Endothelial cell of umbilical vein (primary cell): Measurements from ENCODE around the gene MAPK6. TPM values are rescaled to one million over a fixed set of nuclear protein-coding genes. Genes with fewer than 3 reads are reported as not detected.

Experiments used
- BruUV-seq: library from RNA; stranded (reverse); fragments of 400-500 nt; replicated peaks from 2 replicates; lab custom pipeline; 2021; lab: Mats Ljungman, UMichigan
- CTCF ChIA-PET: fragments of 300-600, 350-600 bp; sonication (Branson Sonifier 250); formaldehyde crosslinking; loops from one replicate; lab custom pipeline; 2021; ENCODE audit warnings: antibody characterized with exemption, inconsistent platforms; lab: Charles Lee
- POLR2A ChIA-PET: fragments of 300-600, 350-600 bp; sonication (Branson Sonifier 250); formaldehyde crosslinking; loops from one replicate; lab custom pipeline; 2021; ENCODE audit warnings: antibody characterized with exemption, inconsistent platforms; lab: Charles Lee
- DNase-seq: peaks from one replicate; pipeline ENCODE4 v3.0.0-alpha.2; 2011; ENCODE audit warnings: low read depth, low spot score
- FAIRE-seq: peaks from 2 replicates; lab custom pipeline; 2011; peaks lifted over from hg19 to GRCh38; lab: Jason Lieb, UNC
- H2AFZ ChIP-seq: 2 replicates; pipeline ENCODE4 v1.6.0; 2012; ENCODE audit warnings: low read depth, low read length, control low read depth, inconsistent platforms
- H3K27ac ChIP-seq: 2 replicates; pipeline ENCODE4 v1.5.1; 2011; ENCODE audit warnings: low read depth, mild to moderate bottlenecking, control low read depth, low read length, moderate library complexity; ENCODE audit not compliant: insufficient read depth
- H3K27me3 ChIP-seq, 2 experiments: 2 replicates each; pipeline versions ENCODE4 v1.6.0 to v1.6.1; 2011; ENCODE audit warnings: low read length in 2 of 2, mixed read lengths in 1 of 2; ENCODE audit not compliant: control insufficient read depth in 2 of 2, insufficient read depth in 2 of 2
- H3K36me3 ChIP-seq, 2 experiments: 2 replicates in 1 of 2; 3 replicates in 1 of 2; pipeline ENCODE4 v1.5.1; 2011; ENCODE audit warnings: low read length in 2 of 2, mild to moderate bottlenecking in 1 of 2, moderate library complexity in 1 of 2; ENCODE audit not compliant: control insufficient read depth in 2 of 2, insufficient read depth in 2 of 2; ENCODE audit errors: extremely low read depth in 1 of 2
- H3K4me1 ChIP-seq: 3 replicates; pipeline ENCODE4 v1.5.1; 2011; ENCODE audit warnings: mild to moderate bottlenecking, low read length; ENCODE audit not compliant: control insufficient read depth, insufficient read depth; ENCODE audit errors: extremely low read depth
- H3K4me2 ChIP-seq: 2 replicates; pipeline ENCODE4 v1.6.1; 2011; ENCODE audit warnings: low read length, control low read depth, mixed read lengths; ENCODE audit not compliant: insufficient read depth
- H3K4me3 ChIP-seq, 3 experiments: fragments of 200-600 bp in 1 of 3; sonication (generic), shearing (Covaris generic) in 1 of 3; replicated peaks in 1 of 3; 2 replicates each; pipeline ENCODE4 v1.5.1; 2011 to 2016; ENCODE audit warnings: control low read depth in 3 of 3, low read length in 3 of 3, mild to moderate bottlenecking in 2 of 3, inconsistent platforms in 1 of 3, low read depth in 1 of 3, moderate library complexity in 1 of 3; ENCODE audit not compliant: insufficient read depth in 1 of 3
- H3K79me2 ChIP-seq: 2 replicates; pipeline ENCODE4 v1.6.0; 2012; ENCODE audit warnings: low read length, inconsistent platforms; ENCODE audit not compliant: control insufficient read depth, insufficient read depth
- H3K9ac ChIP-seq: replicated peaks from 2 replicates; pipeline ENCODE3; 2011; ENCODE audit warnings: low read length, control low read depth; ENCODE audit not compliant: insufficient read depth; ENCODE audit errors: extremely low read depth
- H3K9me1 ChIP-seq: replicated peaks from 3 replicates; pipeline ENCODE4 v1.6.0; 2011; ENCODE audit warnings: mild to moderate bottlenecking, low read length; ENCODE audit not compliant: control insufficient read depth, insufficient read depth; ENCODE audit errors: extremely low read depth
- H3K9me3 ChIP-seq: replicated peaks from 2 replicates; pipeline ENCODE4 v1.5.1; 2012; ENCODE audit warnings: low read length, inconsistent platforms; ENCODE audit not compliant: control insufficient read depth, insufficient read depth
- H4K20me1 ChIP-seq: replicated peaks from 2 replicates; pipeline ENCODE3; 2011; ENCODE audit warnings: mild to moderate bottlenecking, low read length; ENCODE audit not compliant: control insufficient read depth, insufficient read depth; ENCODE audit errors: extremely low read depth
- CTCF ChIP-seq, 2 donors: IDR thresholded peaks; 1 replicate in 1 of 2; 2 replicates in 1 of 2; pipeline ENCODE4 v1.5.1; 2011; ENCODE audit warnings: low read length in 2 of 2, mild to moderate bottlenecking in 2 of 2, moderate library complexity in 2 of 2, control low read depth in 1 of 2, inconsistent platforms in 1 of 2, low read depth in 1 of 2; ENCODE audit not compliant: insufficient read depth in 1 of 2; ENCODE audit errors: extremely low read depth in 1 of 2
- EZH2 ChIP-seq: IDR thresholded peaks from 2 replicates; pipeline ENCODE4 v1.6.1; 2012; ENCODE audit warnings: borderline replicate concordance, low read depth, mild to moderate bottlenecking, moderate library complexity, low read length, inconsistent platforms; ENCODE audit not compliant: severe bottlenecking
- FOS ChIP-seq: IDR thresholded peaks from 2 replicates; pipeline ENCODE4 v1.6.1; 2011; ENCODE audit warnings: mild to moderate bottlenecking, low read length, moderate library complexity, borderline replicate concordance; ENCODE audit not compliant: insufficient read depth
- GATA2 ChIP-seq: IDR thresholded peaks from 2 replicates; pipeline ENCODE4 v1.7.0; 2011; ENCODE audit warnings: low read depth, mild to moderate bottlenecking, moderate library complexity, mixed read lengths, low read length; ENCODE audit not compliant: insufficient read length, insufficient read depth
- JUN ChIP-seq: IDR thresholded peaks from 2 replicates; pipeline ENCODE4 v1.6.1; 2011; ENCODE audit warnings: borderline replicate concordance, low read depth; ENCODE audit not compliant: insufficient read length, insufficient read depth
- MAX ChIP-seq: IDR thresholded peaks from 2 replicates; pipeline ENCODE4 v1.6.1; 2011; ENCODE audit not compliant: insufficient read depth, insufficient read length
- MYC ChIP-seq: IDR thresholded peaks from one replicate; pipeline ENCODE4 v1.6.1; 2011; ENCODE audit warnings: mild to moderate bottlenecking, low read depth, low read length
- POLR2A ChIP-seq: IDR thresholded peaks from 2 replicates; pipeline ENCODE4 v1.6.1; 2012; ENCODE audit warnings: low read depth, mild to moderate bottlenecking, control low read depth, low read length
- POLR2AphosphoS5 ChIP-seq: IDR thresholded peaks from 2 replicates; pipeline ENCODE4 v1.6.1; 2012; ENCODE audit warnings: low read depth, mild to moderate bottlenecking, control low read depth, low read length, moderate library complexity; ENCODE audit not compliant: insufficient read depth
- dilution Hi-C: fragments of 300-500 bp; cut with MboI; formaldehyde crosslinking; loops from one replicate; pipeline ENCODE4 v1.15.0; 2019; ENCODE audit warnings: low sequenced_read_pairs; ENCODE audit not compliant: extremely low pct_ligation_motif_present
- intact Hi-C: fragments of 100-400 bp; cut with micrococcal nuclease; formaldehyde crosslinking; loops from one replicate; pipeline ENCODE4 v1.10.0; 2022
- polyA plus RNA-seq, 4 experiments: library from polyadenylated mRNA; depleted of rRNA in 3 of 4; stranded (reverse) in 3 of 4; unstranded in 1 of 4; fragments of >200 nt; gene quantifications; 2 replicates each; pipeline versions ENCODE4 v1.2.1 to v1.2.3, GENCODE V29; 2011 to 2012; ENCODE audit warnings: missing spikeins in 1 of 4
- total RNA-seq: library from RNA; stranded (reverse); gene quantifications from 2 replicates; pipeline ENCODE4 v1.2.3, GENCODE V29; 2021

The MAPK6 gene
- total and polyA plus RNA-seq, 2 donors (not counting 3 experiments of a cell fraction or from before 2014, with no cell fraction given): 10.9 to 37.4 TPM

- POLR2A ChIA-PET: no interaction called here
- dilution Hi-C loops: no loop called here
Measured at GRCh38 chr15:52039925-52040781, 21.1 kb downstream of the MAPK6 start.

More at GRCh38 chr15:52039925-52040781, 21.1 kb downstream of the MAPK6 start:
- peak; percentile 58 for FAIRE-seq
- Histone ChIP-seq H4K20me1 (peaks cover 10% of the 10 kb centered on the region), H3K4me1 (no peaks in the 10 kb centered on the region), H3K27me3 (no peaks in the 10 kb centered on the region), H3K36me3 (no peaks in the 10 kb centered on the region), H3K79me2 (peaks cover 93% of the 10 kb centered on the region), H3K9ac (no peak overlapping the region), H3K27ac (no peak overlapping the region), H3K4me2 (no peak overlapping the region), H3K9me3 (no peaks in the 10 kb centered on the region), H2AFZ (no peak overlapping the region), H3K9me1 (no peaks in the 10 kb centered on the region), H3K4me3 (no peak overlapping the region)
- no TSS peak for BruUV-seq
- peak; percentile 21 for DNase-seq
- intact Hi-C loops: no loop called here
- no peak for TF ChIP-seq POLR2A
- TF ChIP-seq POLR2AphosphoS5: no peak
- TF ChIP-seq FOS: no peak
- TF ChIP-seq GATA2: no peak
- TF ChIP-seq MYC: no peak
- no peak for TF ChIP-seq MAX
- TF ChIP-seq JUN: no peak
- no peak for TF ChIP-seq CTCF (IDR thresholded peaks at IDR 0.05; ENCODE audit: extremely low read depth in 1 of 2, insufficient read depth in 1 of 2, low read depth in 1 of 2, low read length in 2 of 2)
- TF ChIP-seq EZH2: no peak
- CTCF ChIA-PET: interaction anchor here (1.2 to 1.3 kb wide), 4 partner anchors 18 to 39 kb away, joined by 3 to 4 read pairs (median 4); no protein-coding TSS in a partner anchor
